ENCODE measurements around the gene KIAA0232.

DNA sequence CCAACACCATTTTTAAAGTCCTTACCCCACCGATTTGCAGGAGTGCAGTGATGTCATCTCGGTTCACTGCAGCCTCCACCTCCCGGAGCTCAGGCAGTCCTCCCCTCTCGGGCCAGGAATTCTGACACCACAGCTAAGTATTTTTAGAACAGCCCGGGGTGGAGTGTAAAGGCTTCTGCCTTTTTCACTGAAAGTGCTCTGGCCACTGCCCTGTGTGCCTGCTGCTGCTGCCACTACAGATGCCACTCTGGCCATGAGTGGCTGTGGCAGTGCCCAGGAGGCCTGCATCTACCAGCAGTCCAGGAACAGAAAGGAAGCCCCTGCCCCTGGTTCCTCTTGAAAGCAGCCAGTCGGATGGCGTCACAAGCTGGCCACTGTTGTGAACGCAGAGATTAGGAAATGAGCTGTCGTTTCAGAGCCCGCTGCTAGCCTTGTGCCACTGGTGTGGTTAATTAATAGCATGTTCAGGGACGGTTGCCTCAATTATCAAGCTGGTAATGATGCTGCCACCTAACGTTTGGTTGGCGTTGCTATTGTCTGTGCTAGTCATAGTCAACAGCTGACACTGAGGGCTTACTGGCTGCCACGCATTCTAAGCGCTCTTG lies 103.5 kb downstream of the KIAA0232 start:
- TF ChIP-seq, protein P1, sequence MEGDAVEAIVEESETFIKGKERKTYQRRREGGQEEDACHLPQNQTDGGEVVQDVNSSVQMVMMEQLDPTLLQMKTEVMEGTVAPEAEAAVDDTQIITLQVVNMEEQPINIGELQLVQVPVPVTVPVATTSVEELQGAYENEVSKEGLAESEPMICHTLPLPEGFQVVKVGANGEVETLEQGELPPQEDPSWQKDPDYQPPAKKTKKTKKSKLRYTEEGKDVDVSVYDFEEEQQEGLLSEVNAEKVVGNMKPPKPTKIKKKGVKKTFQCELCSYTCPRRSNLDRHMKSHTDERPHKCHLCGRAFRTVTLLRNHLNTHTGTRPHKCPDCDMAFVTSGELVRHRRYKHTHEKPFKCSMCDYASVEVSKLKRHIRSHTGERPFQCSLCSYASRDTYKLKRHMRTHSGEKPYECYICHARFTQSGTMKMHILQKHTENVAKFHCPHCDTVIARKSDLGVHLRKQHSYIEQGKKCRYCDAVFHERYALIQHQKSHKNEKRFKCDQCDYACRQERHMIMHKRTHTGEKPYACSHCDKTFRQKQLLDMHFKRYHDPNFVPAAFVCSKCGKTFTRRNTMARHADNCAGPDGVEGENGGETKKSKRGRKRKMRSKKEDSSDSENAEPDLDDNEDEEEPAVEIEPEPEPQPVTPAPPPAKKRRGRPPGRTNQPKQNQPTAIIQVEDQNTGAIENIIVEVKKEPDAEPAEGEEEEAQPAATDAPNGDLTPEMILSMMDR (IDR thresholded peaks at IDR 0.05 in 4 of 5, conservative IDR thresholded peaks at IDR 0.05 in 1 of 5): peak; percentile 9 to 56 (median 44)
- peak in 1 of 2 donors; percentile 31 for TF ChIP-seq POLR2A (IDR thresholded peaks at IDR 0.05)
